ENCODE measurements around the gene SEPTIN11. TPM values are rescaled to one million over a fixed set of nuclear protein-coding genes. Genes with fewer than 3 reads are reported as not detected.

SEPTIN11 gene
- total and polyA plus RNA-seq, 9 of the 15 experiments (the other 6 are each of a cell fraction or from before 2014, with no cell fraction given) = 25.7 to 142 (median 84.3) TPM

- TF ChIP-seq MGA (IDR thresholded peaks at IDR 0.05) = peak; percentile 98
- TF ChIP-seq STAT5A (IDR thresholded peaks at IDR 0.05; ENCODE audit: borderline replicate concordance, low read length) = no peak
- no peak for TF ChIP-seq ILF3 (IDR thresholded peaks at IDR 0.05; ENCODE audit: borderline replicate concordance)
- TF ChIP-seq SPI1 (IDR thresholded peaks at IDR 0.05; ENCODE audit: borderline replicate concordance, low read depth, low read length) = no peak
- TF ChIP-seq ZNF165 (CRISPR knock-in tag; IDR thresholded peaks at IDR 0.05; ENCODE audit: borderline replicate concordance) = no peak
- TF ChIP-seq NR2F6 (CRISPR knock-in tag; IDR thresholded peaks at IDR 0.05) = no peak
- TF ChIP-seq ZNF512 (tag; IDR thresholded peaks at IDR 0.05) = no peak
- TF ChIP-seq E2F5 (CRISPR knock-in tag; IDR thresholded peaks at IDR 0.05) = peak; percentile 65; the same call in 1 of the 2 replicates
- no peak for TF ChIP-seq SMAD3 (CRISPR knock-in tag; conservative IDR thresholded peaks at IDR 0.05)
- TF ChIP-seq TAF9B (IDR thresholded peaks at IDR 0.05; ENCODE audit: partially characterized antibody) = no peak
- TF ChIP-seq SIRT6 (IDR thresholded peaks at IDR 0.05; ENCODE audit: low read depth, low read length) = no peak
Observed at GRCh38 chr4:76948443-76949275, 893 bp upstream of the SEPTIN11 start (continued).
